Putamen (tissue), 1 donor: ENCODE results near the gene FTO.

Source experiments
- DNase-seq: peaks from one replicate; pipeline ENCODE4 v3.0.0-alpha.2; 2016; ENCODE audit warnings: low spot score

Gene FTO

GRCh38 chr16:53901408-53901807, 197.5 kb downstream of the FTO start:
- no peak for DNase-seq

- DNase-seq, result peak; percentile 54
Measured at GRCh38 chr16:53904533-53904932, 200.6 kb downstream of the FTO start.

GRCh38 chr16:53905028-53905427, 201.1 kb downstream of the FTO start:
- no peak for DNase-seq

GRCh38 chr16:53908731-53909130, 204.8 kb downstream of the FTO start:
- DNase-seq, result no peak

GRCh38 chr16:53910990-53911389, 207.0 kb downstream of the FTO start:
- no peak for DNase-seq

- DNase-seq, result no peak
Measured at GRCh38 chr16:53911513-53911912, 207.6 kb downstream of the FTO start.

- DNase-seq, result no peak
Measured at GRCh38 chr16:53912155-53912554, 208.2 kb downstream of the FTO start.

GRCh38 chr16:53913099-53913870, 209.3 kb downstream of the FTO start:
- peak; percentile 85 for DNase-seq

- DNase-seq, result no peak
Measured at GRCh38 chr16:53913920-53914319, 210.0 kb downstream of the FTO start.

GRCh38 chr16:53914736-53915135, 210.8 kb downstream of the FTO start:
- DNase-seq, result no peak

- no peak for DNase-seq
Measured at GRCh38 chr16:53915452-53916160, 211.7 kb downstream of the FTO start.

GRCh38 chr16:53920988-53921387, 217.0 kb downstream of the FTO start:
- DNase-seq, result no peak

GRCh38 chr16:53922067-53922806, 218.3 kb downstream of the FTO start:
- no peak for DNase-seq

- no peak for DNase-seq
Measured at GRCh38 chr16:53922807-53923571, 219.0 kb downstream of the FTO start.

GRCh38 chr16:53924331-53925106, 220.6 kb downstream of the FTO start:
- DNase-seq, result no peak

GRCh38 chr16:53925107-53925410, 221.1 kb downstream of the FTO start:
- DNase-seq, result no peak

GRCh38 chr16:53925526-53925925, 221.6 kb downstream of the FTO start:
- no peak for DNase-seq

- DNase-seq, result no peak
Measured at GRCh38 chr16:53926209-53926608, 222.3 kb downstream of the FTO start.

GRCh38 chr16:53932975-53933374, 229.0 kb downstream of the FTO start:
- no peak for DNase-seq

GRCh38 chr16:53933407-53933806, 229.5 kb downstream of the FTO start:
- DNase-seq, result no peak

- DNase-seq, result no peak
Measured at GRCh38 chr16:53936052-53936451, 232.1 kb downstream of the FTO start.

- no peak for DNase-seq
Measured at GRCh38 chr16:53936529-53936928, 232.6 kb downstream of the FTO start.
